ENCODE measurements around the gene F12.

DNA sequence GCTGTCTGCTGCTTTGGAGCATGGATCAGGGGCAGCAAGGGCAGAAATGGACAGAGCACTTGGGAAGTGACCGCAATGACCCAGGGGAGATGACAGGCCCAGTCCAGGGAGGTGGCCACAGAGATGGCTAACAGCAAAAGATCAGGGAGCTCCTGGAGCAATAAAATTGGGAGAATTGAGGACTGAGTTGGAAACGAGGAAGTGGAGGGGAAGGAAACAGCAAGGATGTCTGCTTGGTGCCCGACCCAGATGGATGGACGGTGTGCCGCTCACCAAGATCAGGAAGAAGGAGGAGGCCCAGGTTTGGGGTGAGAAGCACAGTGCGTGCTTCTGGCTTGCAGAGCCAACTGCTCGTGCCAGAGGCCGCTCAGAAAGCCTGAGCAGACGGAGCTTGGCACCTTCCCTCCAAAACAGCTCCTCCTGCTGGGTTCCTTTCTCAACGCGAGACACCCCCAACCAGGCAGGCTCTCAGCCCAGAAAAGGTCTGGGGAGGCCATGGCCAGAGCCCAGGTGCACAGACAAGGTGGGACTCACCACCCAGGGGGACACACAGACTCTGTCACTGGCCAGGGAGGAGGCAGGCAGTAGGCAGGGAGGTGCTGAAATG, 26.8 kb downstream of the F12 start:
- TF ChIP-seq TCF7L2 (IDR thresholded peaks at IDR 0.05; ENCODE audit: borderline replicate concordance, extremely low read depth, insufficient read depth, insufficient read length), result no peak
- no peak for TF ChIP-seq CBX3 (IDR thresholded peaks at IDR 0.05; ENCODE audit: low read depth)
- TF ChIP-seq FOSL1 (IDR thresholded peaks at IDR 0.05; ENCODE audit: low read depth), result no peak
- TF ChIP-seq POLR2AphosphoS5 (IDR thresholded peaks at IDR 0.05; ENCODE audit: low read depth, low read length), result no peak
- TF ChIP-seq, protein P1, sequence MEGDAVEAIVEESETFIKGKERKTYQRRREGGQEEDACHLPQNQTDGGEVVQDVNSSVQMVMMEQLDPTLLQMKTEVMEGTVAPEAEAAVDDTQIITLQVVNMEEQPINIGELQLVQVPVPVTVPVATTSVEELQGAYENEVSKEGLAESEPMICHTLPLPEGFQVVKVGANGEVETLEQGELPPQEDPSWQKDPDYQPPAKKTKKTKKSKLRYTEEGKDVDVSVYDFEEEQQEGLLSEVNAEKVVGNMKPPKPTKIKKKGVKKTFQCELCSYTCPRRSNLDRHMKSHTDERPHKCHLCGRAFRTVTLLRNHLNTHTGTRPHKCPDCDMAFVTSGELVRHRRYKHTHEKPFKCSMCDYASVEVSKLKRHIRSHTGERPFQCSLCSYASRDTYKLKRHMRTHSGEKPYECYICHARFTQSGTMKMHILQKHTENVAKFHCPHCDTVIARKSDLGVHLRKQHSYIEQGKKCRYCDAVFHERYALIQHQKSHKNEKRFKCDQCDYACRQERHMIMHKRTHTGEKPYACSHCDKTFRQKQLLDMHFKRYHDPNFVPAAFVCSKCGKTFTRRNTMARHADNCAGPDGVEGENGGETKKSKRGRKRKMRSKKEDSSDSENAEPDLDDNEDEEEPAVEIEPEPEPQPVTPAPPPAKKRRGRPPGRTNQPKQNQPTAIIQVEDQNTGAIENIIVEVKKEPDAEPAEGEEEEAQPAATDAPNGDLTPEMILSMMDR (IDR thresholded peaks at IDR 0.05 in 2 of 3, conservative IDR thresholded peaks at IDR 0.05 in 1 of 3; ENCODE audit: borderline replicate concordance in 1 of 3, insufficient read depth in 1 of 3, low read depth in 2 of 3, low read length in 2 of 3), result peak in 2 of 3 experiments; percentile 40 to 51; a peak in 4 of 6 replicates
- no peak for TF ChIP-seq POLR2A (IDR thresholded peaks at IDR 0.05; ENCODE audit: borderline replicate concordance, extremely low read depth, insufficient read depth, insufficient read length)
- no peak for TF ChIP-seq ELF1 (IDR thresholded peaks at IDR 0.05; ENCODE audit: borderline replicate concordance, low read depth)
- TF ChIP-seq EZH2phosphoT487 (IDR thresholded peaks at IDR 0.05; ENCODE audit: borderline replicate concordance), result no peak
